Pulmonary artery endothelial cell (primary cell): ENCODE measurements around the gene TDRD12. TPM values are rescaled to one million over a fixed set of nuclear protein-coding genes. Genes with fewer than 3 reads are reported as not detected.

ENCODE experiments used
- DNase-seq: peaks from one replicate; pipeline ENCODE4 v3.0.0-alpha.2; 2011; ENCODE audit warnings: low read depth, low spot score
- total RNA-seq: library from RNA; depleted of rRNA; stranded (reverse); fragments of >200 nt; gene quantifications from 2 replicates; pipeline ENCODE4 v1.2.3, GENCODE V29; 2014

The TDRD12 gene
- total RNA-seq, 1 donor from 2014 or later = 0.40 TPM

DNA sequence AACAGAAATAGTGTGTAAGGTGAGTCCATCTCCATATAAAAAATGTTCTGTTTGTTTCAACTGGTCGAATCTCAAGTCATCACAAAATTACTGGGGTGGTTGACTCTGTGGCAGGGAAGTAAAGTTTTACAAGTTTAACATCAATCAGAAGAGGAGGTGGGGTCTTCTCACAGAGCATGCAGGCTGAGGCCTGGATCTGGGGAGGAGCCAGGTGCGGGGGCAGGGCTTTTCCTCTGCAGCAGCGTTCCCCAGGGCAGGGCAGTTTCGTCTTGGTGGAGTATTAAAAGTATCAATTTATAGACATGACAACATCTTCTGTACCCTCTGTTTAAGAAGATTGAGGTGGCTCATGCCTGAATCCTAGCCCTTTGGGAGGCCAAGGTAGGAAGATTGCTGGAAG lies 81.2 kb downstream of the TDRD12 start:
- DNase-seq = no peak

DNA sequence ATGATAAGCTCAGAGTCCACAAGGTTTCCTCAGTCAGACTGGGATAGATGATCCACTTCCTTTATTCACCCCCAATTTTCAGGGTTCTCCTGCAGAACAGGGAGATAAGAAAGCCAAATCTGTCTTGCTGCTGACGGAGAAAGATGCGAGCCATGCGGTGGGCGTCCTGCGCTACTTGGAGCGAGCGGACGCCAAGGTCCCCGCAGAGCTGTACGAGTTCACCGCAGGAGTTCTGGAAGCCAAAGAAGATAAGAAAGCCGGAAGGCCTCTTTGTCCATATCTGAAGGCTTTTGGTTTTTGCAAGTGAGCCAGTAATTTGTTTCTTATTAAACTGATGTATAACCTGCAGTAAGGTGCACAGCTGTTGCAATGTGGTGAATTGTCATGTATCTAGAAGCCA lies 83.3 kb downstream of the TDRD12 start:
- no peak for DNase-seq

DNA sequence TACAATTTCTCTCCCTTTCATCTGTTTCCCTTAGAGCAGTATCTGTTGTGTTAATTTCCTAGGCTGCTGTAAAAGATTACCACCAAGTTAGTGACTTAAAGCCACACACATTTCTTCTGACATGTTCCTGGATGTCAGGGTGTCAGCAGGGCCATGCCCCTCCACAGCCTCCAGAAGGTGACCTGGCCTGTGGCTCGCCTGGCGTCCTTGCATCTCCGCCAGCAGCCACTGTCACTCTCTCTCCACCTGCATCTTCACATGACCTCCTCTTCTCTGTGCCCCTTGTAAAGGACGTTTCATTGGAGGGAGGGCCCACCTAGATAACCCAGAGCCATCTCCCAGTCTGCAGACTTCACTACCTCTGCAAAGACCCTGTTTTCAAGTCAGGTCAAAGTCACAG lies 88.7 kb downstream of the TDRD12 start:
- DNase-seq = no peak

DNA sequence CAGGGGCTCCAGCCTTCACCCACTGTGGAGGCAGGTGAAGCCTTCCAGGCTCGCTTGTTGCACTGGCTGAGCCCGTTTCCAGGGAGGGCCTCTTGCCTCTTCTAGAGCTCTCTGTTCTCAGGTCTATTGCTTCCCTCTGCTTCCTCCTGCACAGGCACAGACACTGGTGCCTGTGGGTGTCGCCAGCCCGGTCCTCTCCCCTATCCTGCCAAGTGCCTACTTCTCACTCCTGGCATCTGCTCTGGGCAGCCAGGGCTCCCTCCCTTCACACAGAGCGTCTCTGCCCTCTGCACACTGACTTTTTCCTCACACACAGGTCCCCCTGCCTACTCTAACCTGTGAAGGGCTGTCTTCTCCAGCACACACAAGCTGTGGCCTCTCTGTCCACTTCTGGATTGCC lies 89.7 kb downstream of the TDRD12 start:
- no peak for DNase-seq

DNA sequence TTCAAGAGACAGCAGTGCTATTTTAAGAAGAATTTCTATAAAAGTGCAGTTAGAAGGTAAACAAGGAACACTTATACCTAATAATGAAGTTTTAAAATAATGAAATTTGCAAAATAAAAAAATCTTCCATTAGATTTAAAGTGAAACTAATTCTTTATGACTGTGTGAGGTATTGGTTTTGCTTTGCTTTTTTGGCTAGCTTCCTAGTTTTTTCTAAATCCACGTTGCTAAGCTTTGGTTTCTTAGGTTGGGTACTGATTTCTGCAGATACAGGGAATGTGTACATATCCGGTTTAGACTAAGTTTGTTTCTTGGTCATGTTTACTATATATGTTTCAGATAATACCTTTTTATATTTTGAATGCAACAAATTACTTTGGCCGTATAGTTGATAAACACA lies 90.2 kb downstream of the TDRD12 start:
- DNase-seq = no peak

DNA sequence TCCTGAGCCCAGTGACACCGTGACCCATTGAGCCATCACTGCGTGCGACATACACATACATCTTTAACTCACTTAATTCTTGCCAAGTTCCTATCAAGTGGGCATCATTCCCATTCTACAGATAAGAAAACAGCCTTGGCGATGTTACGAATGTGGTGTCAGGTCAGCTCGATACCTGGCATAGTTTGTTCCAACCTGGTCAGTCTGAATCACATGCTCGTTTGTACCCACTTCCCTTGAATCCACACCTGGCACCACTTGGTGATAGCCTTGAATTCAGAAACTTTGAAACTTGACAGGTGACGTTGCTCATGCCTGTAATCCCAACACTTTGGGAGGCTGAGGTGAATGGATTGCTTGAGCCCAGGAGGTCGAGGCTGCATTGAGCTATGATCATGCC lies 90.9 kb downstream of the TDRD12 start:
- no peak for DNase-seq

DNA sequence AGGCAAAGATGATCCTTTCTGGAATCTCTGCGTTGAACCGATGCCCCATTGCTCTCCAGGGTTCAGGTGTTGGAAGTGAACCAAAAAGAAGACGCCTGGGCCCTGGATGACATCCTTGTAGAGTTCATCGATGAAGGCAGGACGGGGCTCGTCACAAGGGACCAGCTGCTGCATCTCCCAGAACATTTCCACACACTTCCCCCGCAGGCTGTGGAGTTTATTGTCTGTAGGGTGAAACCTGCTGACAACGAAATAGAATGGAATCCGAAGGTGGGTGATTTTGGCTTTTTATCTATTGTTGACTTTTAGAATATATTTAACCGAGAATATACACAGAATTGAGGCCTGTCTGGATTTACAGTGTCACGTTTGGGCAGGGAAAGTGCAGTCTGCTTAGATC lies 91.6 kb downstream of the TDRD12 start:
- DNase-seq = no peak

DNA sequence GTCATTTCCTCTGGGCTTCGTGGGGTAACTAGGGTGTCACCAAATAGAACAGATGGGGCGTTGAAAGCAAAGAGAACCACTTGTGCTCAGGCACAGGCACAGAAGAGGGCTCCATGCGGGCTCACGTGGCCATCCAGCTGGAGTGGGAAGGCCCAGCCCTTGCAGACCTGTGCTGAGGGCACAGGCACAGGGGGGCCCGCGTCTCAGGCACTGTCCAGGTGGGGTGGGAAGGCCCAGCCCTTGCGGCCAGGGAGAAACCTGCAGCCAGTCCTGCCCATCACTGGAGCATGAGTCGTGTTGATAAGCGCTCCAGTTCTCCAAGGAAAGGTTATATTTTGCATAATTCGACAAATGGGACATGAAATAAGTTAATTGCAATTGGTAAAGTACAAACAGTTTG lies 92.5 kb downstream of the TDRD12 start:
- no peak for DNase-seq

DNA sequence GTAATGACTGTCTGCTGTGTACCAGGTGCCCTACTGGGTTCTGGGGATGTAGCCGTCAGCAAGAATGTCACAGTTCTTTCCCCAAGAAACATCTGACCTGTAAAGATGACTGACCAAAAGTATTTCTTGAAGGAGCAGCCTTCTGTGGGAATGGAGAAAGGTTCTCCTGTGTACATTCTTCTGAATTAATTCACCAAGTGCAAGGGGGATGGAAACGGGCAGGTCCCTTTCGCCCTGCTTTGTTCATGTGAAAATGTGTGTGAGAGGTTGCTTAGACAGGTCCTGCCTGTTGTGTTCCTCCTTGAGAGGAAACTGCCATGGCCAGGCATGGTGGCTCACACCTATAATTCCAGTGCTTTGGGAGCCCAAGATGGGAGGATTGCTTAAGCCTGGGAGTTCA lies 93.0 kb downstream of the TDRD12 start:
- no peak for DNase-seq

DNA sequence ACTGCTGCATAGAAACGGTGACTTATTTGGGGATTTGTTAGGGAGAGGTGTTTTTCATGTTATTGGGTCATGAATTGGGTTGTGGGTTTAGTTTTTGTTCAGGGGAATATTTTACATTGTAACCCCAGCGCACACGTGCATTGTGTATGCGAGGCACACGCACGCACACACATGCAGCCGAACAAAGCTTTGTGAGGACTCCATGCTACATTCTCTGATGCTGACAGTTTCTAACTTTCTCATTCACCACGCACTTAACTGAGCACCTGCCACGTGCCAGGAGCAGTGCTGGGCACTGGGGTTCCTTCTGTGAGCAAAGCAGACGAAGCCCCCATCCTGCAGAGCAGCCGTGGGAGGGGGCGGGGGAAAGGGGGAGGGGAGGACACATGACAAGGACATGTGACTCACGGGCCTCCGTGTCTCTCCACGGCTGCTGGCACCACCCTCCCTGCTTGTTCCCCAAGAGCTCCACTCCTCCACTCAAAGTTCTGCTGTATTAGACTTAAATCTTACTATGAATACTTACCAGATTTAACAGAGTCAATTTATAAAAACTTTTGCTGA lies 94.4 kb downstream of the TDRD12 start:
- DNase-seq = no peak

DNA sequence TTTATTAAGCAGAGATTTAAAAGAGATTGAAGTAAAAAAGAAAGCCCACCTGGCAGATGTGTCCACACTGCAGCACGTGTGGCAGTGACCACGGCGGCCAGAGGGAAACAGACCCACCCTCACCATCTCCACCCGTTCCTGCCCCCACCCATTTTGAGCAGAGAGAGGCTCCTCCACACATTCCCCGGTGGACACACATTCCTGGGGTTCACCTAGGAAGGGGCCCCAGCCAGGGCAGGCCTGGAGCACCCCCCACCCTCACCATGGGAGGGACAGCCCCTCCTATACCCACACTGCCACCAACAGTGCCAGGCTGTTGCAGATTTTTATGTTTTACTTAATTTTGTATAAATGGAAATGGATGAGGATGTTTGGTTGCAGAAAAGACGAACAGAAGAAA lies 95.1 kb downstream of the TDRD12 start:
- DNase-seq = no peak

DNA sequence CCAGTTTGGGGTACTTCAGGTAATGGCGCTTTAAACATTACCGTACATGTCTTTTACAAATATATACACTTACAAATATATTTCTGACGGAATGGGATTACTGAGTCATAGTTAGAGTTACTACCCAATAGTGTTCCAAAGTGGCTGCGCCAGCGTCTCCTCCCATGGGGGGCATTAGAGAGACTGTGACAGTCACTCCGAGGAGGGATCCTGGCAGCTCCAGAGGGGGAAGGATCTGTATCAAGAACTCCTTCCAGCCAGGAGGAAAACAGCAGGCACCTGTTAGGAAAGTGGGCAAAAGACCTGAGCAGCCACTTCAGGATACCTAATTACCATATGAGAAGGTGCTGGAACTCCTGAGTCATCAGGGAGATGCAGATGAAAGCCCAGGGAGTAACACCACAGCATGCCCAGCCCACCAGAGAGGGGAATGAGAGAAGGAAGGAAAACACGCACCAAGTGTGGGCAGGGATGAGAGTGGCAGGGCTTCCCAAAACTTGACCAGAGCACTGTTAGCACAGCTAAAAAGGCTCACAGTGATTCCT lies 97.1 kb downstream of the TDRD12 start:
- no peak for DNase-seq

DNA sequence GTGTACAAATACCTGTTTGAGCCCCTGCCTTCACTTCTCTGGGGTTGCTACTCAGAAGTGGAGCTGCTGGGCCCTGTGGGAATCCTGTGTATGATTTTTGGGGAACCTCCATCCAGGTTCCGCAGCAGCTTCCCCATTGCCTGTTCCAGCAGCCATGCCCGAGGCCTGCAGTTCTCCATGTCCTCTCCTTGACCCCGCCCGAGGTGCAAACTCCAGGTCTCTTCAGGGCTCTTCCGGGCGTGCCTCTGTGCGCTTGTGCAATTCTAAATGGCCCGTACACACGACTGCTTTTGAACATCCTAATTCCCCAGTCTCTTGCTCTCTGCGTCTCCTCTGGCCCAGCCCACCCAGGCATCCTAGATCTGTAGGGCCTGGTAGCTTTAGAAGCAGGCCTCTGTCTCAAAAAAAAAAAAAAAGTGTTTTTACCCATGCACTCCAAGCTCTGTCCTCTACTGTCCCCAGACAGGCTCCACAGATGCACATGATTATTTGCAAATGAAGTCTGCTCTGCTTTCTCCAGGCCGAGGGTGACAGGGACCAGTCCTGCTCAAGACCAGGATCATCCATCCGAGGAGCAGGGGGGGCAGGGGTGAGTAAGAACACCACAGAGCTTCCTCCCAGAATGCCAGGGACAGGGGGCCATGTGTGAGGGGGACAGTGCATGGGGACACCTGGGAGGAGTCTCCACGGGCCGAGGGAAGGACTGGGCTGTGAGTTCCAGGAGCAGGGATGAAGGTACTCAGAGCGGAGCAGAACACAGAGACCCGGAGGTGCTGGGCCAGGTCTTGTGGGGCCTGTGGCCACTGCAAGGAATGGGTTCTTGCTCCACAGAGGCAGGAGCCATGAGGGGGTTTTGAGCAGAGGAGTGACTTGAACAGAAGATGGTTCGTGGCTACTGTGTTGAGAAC lies 98.3 kb downstream of the TDRD12 start:
- DNase-seq = no peak

DNA sequence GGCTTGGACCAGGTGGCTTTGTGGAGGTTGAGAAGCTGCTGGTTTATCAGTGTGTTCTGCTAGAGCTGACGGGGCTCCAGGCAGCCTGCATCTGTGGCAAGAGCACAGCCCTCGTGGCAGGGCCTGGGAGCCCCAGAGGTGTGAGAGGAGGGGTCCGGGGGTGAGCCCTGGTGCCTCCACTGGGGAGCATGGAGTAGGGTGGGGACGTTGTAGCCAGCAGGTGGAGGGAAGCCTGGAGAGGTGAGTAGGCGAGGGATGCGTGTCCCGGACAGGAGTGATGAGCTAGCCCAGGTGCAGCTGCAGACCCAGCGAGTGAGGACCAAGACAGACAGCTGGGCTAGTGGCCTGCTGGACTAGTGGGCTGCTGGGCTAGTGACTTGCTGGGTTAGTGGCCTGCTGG lies 99.0 kb downstream of the TDRD12 start:
- no peak for DNase-seq

DNA sequence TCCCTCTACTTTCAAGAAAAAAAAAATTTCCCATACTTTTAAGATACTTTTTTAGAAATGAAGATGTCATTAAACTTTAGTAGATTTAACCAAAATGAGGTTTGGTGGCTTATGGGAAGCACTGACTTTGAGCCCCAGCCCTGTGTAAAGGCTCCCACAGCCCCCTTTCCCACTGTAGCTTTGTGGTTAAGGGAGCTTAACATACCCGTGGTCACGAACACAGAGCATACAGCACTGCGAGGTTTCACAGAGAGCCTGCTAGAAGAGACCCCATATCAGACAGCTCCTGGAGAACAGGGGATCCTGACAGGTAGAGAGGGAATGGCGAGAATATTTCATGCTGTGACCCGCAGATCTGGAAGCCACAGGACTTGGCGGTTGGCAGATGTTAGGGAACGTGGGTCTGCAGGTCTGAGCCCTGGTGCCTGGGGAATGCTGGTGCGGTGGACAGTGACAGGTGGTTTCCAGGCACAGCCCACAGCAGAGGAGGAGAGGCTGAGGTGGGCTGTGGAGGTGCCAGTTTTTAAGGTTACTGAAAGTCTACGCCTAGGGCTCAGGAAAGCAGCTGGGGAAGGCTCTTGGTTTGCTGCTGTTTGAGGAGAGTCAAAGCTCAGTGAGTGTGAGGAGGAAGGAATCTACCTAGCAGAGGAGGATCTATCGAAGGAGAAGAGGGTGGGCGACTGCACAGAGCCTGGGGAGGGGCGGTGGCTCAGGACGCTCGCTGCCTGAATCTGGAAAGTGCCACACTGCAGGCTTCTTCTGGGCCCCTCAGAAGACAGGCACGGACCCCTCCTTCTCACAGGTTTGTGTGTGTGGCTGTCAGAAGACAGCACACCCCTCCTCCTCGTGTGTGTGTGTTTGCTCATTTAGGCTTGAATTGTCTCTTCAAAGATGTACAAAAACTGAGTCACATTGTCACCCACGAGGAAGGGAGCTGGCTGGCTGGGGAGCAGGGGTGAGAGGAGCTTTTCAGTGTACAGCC lies 100.1 kb downstream of the TDRD12 start:
- DNase-seq = no peak

DNA sequence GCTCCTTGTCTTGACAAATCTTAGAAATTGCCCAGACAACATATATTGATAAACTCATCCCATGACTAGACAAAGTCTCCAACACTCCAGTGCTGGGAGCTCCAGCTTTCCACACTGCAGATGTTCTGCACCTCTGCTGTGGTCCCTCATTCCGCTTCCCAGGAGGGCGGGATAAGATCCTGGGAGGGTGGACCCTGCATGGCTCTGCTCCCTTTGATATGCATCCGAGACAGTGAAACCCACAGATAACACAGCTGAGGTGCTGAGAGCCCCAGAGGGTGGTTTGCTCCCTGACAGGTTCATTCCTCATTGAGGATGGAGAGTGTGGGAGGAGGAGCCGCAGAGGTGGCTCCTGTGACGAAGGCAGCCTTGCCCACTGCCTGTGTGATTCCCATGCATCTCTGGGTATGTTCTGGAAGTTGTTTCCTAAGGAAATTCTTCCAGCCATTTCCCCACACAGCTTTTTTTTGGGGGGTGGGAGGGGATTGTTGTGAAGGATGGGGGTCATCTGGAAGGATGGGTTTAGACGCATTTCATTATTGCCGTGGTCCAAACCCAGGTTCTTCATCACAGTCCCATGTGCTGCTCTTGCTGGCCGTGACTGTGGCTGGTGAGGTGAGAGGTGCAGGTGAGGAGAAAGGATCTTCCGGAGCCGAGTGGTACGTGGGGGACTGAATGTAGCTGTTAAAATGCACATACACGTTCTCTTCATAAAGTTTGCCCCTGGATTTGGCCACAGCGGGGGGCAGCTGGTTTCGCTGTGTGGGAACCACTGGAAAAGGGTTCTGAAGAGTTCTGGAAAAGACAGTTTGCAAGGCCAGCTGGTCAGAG lies 103.6 kb downstream of the TDRD12 start:
- DNase-seq = no peak

DNA sequence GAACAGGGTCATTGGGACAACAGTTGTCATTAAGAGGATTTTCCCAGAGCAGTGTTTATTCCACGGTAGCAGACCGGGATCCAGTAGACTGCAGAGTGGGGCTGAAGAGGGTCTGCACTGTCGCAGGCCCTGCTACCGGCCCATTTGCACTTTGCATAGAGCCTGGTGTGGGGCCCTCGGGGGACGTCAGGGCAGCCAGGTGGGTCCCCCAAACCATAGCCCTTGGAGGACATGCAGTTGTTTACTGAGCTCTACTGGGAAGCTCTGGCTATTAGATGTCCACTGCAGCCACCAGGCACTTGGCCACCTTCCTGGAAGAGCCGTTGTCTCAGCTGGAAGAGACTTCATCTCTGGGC lies 104.2 kb downstream of the TDRD12 start:
- no peak for DNase-seq

DNA sequence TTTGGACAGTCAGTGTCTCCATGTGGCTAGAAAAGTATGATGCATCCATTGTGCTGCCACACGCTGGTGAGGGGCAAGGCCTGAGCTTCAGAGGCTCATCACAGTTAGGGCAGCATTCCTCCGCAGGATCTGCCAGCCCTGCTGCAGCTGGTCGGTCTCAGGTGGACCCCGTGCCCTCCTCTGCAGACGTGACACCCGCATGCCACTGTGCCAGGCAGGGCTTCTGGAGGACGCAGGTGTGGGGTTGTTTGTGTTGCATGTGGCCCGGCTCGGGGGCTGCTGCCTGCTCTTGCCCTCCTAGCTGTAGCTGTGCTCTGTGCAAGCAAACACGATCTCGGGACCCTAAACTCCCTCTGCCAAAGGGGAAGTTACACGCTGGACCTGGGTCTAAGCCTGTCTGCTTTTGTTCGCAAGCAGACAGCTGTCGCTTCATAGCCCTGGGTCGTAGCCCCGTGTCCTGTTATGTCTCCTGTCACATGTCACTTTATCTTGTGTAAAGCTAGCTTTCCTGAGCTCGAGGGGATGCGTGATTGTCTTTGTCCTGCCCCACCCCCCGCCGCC lies 104.7 kb downstream of the TDRD12 start:
- no peak for DNase-seq

DNA sequence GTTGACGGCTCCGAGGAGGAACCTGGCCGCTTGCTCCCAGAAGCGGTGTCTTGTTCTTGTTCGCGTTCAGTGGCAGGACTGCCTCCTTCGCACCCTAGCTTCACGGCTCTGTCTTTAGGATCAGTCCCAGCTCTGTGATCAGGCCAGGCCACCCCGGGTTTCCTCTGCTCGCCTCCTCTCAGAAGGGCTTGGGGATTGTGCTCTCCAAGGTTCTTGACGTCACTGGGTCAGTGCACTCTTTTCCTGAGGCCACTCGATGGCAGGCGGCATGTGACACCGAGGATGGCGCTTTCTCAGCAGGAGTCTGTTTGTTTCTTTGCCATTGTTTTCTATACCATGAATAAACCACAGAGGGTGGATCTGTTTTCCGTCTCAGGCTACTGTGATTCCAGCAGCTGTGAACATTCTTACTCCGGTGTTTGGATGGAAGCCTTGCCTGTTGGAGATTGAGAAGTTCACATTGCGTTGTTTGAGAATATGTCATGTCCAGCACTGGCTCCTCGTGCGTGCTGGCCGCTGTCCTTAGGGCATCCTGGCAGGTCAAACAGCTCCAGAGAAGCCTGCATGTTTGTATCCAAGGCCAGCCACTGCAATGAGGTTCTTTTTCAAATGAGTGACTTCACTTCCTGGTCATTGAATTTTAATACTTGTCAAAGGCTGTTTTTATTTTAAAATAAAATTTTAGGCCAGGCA lies 105.5 kb downstream of the TDRD12 start:
- no peak for DNase-seq

DNA sequence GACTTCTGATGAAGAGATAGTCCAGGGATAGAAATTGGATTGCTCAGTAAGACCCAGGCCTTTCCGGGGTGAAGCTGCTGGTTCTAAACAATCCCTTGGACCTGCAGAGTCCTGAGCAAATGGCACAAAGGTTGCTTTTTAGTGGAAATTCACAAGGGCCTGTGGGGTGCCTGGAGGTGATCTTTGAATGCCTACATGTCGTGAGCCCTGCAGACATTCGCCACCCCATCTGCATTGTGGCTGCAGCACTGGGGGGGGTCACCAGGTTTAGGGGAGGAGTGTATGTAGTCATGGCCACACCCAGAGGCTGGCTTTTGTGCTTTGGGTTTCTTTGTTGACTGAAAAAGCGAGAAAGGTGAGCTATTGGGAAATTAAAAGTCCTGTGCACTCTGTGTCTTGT lies 108.6 kb downstream of the TDRD12 start:
- DNase-seq = no peak
